Measurements from ENCODE around the gene CACNA2D3.

CACNA2D3 gene

GRCh38 chr3:54262541-54262940 lies 140.2 kb downstream of the CACNA2D3 start:
- TF ChIP-seq CTCF (IDR thresholded peaks at IDR 0.05): no peak

GRCh38 chr3:54262946-54263345 lies 140.6 kb downstream of the CACNA2D3 start:
- TF ChIP-seq CTCF (IDR thresholded peaks at IDR 0.05): no peak

GRCh38 chr3:54264050-54264449 lies 141.7 kb downstream of the CACNA2D3 start:
- no peak for TF ChIP-seq CTCF (IDR thresholded peaks at IDR 0.05)

- TF ChIP-seq CTCF (IDR thresholded peaks at IDR 0.05): no peak
These were observed 148.6 kb downstream of the CACNA2D3 start for GRCh38 chr3:54270816-54271526.

GRCh38 chr3:54273791-54274190 lies 151.4 kb downstream of the CACNA2D3 start:
- TF ChIP-seq CTCF (IDR thresholded peaks at IDR 0.05): no peak

- TF ChIP-seq CTCF (IDR thresholded peaks at IDR 0.05): no peak
These were observed 152.3 kb downstream of the CACNA2D3 start for GRCh38 chr3:54274607-54275006.

GRCh38 chr3:54279005-54279583 lies 156.7 kb downstream of the CACNA2D3 start:
- no peak for TF ChIP-seq CTCF (IDR thresholded peaks at IDR 0.05)

All from LNCAP (cell line).